Stimulated activated CD8-positive, alpha-beta memory T cell treated with anti-CD3 and anti-CD28 coated beads, Interleukin-4, amount 100 ng/mL, for 48 hours (primary cell): ENCODE results near the gene ZNF534.
"Not testable (repeated sequence)": the region's sequence is repeated elsewhere in the genome, so short reads cannot be mapped to it uniquely, and the experiment has no call there.

Source experiments
- DNase-seq: peaks from one replicate; pipeline ENCODE4 v3.0.0-alpha.2; 2020

Gene ZNF534

DNA sequence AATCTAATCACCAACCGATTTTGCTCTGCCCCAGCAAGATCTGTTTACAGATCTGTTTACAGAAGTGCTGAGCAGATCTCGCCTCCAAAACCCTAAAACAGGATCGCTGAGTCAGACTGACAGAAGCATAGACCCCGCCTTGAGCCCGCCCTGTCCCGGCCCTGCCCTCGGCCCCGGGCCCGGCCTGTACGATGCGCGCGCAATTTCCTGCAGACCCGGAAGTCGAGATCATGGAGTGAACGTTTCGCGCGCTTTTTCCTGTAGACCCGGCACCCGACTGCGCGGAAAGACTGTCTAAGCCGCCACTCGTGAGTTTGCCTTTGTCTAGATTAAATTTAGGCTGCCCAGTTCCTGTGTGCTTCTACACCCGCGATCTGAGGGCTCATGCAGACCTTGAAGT, at the start of gene ZNF534:
Gene ZNF534, plus strand, starts transcription at position 212 of the 400 bp plus-strand sequence. CDS start 2,327 bp downstream, outside the sequence.
- no peak for DNase-seq

GRCh38 chr19:52391135-52391534, 37.8 kb upstream of the ZNF534 start:
- DNase-seq: no peak

GRCh38 chr19:52397310-52398080, 31.5 kb upstream of the ZNF534 start, which contains the start of gene ZNF528:
Gene ZNF528, plus strand, starts transcription at chr19:52397849. Its CDS starts 4,165 bp downstream, at chr19:52402014.
- DNase-seq: peak; percentile 97

DNA sequence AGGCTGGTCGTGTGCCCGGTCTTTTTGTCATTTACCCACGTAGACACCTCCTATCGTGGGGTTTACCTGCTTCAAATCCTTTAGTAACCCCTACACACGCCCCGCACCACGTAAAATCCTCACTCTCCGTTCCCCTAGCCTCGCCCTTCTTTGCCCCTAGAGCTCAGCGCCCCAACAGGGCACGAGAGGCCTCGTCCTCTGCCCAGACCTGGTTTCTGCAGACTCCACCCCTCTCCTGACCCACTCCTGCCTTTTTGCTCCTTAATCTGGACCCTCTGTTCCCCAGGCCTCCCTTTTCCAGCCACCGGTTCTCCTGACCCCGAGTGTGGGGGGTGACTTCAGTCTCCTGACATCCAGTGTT, 30.9 kb upstream of the ZNF534 start:
- DNase-seq: peak; percentile 30

DNA sequence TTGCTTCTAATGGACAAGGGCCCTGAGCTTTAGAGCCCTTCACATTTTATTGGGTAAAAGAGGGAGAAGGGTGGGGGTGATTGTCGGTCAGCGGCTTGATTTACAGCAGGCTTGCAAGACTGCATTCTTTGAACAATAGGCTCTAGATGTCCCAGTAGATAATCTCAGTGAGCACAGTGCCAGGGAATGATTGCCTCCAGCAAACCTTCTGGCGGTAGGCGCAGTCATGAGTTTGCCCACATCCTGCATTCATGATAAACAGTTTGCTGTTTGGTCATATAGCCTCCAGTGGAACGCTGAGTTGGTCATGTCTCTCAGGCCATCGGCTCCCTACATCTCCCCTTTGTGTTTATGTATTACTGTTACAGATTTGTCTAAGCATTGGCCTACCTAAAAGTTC, 18.7 kb upstream of the ZNF534 start:
- no peak for DNase-seq

GRCh38 chr19:52415711-52416110, 13.2 kb upstream of the ZNF534 start:
- no peak for DNase-seq

- DNase-seq: no peak
Observed at GRCh38 chr19:52442179-52442578, 13.2 kb downstream of the ZNF534 start.

DNA sequence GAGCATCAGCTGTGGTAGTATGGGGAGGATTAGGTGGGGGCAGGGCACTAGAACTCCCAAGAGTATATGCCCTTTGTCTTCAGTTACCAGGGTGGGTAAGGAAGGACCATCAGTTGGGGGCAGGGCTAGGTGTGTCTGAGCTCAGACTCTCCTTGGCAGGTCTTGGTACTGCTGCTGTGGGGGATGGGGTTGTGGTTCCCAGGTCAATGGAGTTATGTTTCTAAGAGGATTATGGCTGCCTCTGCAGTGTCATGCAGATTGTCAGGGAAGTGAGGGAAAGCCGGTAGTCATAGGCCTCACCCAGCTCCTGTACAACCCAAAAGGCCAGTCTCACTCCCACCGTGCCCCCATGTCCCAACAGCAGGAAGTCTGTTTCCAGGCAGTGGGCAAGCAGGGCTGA, 15.6 kb downstream of the ZNF534 start:
- DNase-seq: no peak

DNA sequence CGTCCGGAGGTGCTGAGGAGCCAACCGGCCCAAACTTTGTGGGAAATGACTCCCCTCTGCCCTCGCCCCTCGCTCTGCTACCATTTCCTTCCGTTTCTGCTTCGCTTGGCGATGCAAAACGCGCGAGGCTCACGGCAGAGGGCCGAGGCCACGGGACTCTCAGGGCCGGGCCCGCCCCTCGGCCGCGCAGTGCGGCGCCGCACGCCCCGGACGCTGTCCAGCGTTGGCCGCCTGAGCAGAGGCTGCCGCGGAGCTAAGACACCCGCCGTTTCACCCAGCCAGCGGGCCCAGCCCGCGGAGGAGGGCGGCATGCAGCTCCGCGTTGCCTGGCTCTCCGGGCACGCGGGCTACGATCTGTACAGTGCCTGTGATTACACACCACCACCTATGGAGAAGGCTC, 22.3 kb downstream of the ZNF534 start:
- no peak for DNase-seq

DNA sequence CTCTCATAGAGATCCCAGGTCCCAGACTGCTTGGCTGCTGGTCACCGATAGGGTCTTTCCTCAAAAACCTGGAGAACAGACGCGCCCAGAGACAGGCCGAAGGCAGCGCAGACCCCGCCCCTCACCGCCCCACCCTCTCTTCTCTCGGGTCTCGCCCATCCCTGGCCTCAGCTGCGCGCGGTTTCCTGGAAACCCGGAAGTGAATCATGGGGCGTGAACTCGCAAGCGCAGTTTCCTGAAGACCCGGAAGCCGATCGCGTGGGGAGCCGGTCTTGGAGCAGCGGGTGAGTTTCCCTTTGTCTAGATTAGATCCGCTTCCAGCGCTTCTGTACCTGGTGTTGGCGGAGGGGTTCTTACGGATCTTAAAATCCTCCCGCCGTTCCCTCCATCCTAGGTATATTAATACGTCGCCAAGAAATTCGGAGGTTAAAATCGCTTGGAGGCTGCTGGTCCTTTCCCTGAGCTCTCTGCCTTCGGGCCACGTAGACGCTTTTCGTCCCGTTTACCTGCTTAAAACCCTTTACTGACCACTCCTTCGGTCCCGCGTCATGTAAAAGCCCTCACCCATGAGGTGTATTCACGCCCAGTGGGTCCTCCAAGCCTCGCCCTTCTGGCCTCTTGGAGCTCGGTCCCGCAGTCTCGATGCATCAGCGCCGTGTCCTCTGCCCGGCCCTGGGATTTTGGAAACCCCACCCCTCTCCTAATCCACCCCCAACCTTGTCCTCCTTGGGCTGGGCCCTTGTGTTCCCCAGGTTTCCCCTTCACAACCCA, 24.6 kb downstream of the ZNF534 start, which contains the start of gene ZNF578:
Gene ZNF578, plus strand, starts transcription at position 230 of the 771 bp plus-strand sequence. CDS start 48,293 bp downstream, outside the sequence.
- DNase-seq: peak; percentile 74

DNA sequence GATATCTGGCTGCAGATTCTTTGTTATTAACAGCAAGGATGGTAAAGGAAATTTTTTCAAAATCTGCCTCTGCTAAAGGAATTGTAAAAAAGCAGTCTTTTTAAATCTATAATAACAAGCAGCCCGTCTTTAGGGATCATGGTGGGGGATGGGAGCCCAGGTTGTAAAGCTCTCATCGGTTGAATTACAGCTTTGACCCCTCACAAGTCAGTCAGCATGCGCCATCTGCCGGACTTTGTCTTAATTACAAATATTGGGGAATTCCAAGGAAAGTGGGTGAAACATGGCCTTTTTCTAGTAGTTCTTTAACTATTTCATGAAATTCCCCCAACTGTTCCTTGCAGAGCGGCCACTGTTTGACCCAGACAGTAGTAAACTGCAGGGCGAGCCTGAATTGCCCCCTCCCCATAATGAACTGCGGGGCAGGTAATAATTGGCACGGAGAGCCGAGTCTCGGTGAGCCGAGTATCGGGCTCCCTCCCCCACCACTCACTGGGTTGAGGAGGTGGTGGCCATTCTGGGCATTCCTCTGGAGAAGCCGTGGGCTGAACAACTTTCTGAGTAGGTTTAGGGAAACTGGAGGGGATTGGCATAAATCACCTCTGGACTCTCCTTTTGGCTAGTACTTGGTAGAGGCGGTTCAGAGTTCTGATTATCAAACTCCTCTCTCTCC, 36.0 kb downstream of the ZNF534 start:
- no peak for DNase-seq

DNA sequence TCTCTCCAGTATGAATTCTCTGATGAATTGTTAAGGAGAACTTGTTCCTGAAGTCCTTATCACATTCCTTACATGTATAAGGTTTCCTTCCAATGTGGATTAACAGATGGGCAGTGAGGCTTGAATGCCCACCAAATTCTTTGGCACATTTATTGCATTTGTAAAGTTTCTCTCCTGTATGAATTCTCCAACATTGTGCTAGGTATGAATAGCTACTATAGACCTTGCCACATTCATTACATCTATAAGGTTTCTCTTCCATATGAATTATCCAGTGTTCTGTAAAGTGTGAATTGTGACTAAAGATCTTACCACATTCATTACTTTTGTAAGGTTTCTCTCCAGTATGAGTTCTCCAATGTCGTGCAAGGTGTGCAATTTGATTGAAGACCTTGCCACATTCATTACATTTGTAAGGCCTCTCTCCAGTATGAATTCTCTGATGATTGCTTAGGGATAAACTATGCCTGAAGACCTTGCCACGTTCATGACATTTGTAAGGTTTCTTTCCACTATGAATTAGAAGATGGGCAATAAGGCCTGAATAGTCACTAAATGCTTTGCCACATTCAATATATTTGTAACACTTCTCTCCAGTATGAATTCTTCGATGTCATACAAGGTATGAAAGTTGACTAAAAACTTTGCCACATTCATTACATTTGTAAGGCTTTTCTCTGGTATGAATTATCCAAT, 44.9 kb downstream of the ZNF534 start:
- DNase-seq: no peak

DNA sequence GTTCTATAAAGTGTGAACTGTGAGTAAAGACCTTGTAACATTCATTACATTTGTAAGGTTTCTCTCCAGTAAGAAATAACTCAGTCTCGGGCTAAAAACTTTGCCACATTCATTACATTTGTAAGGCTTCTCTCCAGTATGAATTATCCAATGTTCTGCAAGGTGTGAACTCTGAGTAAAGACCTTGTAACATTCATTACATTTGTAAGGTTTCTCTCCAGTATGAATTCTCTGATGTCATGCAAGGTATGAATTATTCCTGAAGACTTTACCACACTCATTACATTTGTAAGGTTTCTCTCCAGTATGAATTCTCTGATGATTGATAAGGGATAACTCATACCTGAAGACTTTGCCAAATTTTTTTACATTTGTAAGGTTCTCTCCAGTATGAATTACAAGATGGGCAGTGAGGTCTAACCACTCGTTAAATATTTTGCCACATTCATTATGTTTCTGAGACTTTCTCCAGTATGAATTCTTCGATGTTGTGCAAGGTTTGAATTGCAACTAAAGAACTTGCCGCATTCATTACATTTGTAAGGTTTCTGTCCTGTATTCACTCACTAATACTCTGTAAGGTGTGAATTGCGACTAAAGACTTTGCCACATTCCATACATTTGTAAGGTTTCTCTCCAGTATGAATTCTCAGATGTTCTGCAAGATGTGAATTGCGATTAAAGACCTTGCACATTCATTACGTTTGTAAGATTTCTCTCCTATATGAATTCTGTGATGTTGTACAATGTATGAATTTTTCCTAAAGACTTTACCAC, 45.6 kb downstream of the ZNF534 start:
- DNase-seq: no peak

GRCh38 chr19:52484111-52484743, 55.3 kb downstream of the ZNF534 start:
- DNase-seq: not testable (repeated sequence)

GRCh38 chr19:52485064-52485463, 56.1 kb downstream of the ZNF534 start:
- not testable (repeated sequence) for DNase-seq

DNA sequence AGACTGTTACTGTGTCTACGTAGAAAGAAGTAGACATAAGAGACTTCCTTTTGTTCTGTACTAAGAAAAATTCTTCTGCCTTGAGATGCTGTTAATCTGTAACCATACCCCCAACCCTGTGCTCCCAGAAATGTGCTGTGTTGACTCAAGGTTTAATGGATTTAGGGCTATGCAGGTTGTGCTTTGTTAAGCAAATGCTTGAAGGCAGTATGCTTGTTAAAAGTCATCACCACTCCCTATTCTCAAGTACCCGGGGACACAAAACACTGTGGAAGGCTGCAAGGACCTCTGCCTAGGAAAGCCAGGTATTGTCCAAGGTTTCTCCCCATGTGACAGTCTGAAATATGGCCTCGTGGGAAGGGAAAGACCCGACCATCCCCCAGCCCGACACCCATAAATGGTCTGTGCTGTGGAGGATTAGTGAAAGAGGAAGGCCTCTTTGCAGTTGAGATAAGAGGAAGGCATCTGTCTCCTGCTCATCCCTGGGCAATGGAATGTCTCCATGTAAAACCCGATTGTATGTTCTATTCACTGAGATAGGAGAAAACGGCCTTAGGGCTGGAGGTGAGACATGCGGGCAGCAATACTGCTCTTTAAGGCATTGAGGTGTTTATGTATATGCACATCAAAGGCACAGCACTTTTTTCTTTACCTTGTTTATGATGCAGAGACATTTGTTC, 56.8 kb downstream of the ZNF534 start:
- DNase-seq: not testable (repeated sequence)

DNA sequence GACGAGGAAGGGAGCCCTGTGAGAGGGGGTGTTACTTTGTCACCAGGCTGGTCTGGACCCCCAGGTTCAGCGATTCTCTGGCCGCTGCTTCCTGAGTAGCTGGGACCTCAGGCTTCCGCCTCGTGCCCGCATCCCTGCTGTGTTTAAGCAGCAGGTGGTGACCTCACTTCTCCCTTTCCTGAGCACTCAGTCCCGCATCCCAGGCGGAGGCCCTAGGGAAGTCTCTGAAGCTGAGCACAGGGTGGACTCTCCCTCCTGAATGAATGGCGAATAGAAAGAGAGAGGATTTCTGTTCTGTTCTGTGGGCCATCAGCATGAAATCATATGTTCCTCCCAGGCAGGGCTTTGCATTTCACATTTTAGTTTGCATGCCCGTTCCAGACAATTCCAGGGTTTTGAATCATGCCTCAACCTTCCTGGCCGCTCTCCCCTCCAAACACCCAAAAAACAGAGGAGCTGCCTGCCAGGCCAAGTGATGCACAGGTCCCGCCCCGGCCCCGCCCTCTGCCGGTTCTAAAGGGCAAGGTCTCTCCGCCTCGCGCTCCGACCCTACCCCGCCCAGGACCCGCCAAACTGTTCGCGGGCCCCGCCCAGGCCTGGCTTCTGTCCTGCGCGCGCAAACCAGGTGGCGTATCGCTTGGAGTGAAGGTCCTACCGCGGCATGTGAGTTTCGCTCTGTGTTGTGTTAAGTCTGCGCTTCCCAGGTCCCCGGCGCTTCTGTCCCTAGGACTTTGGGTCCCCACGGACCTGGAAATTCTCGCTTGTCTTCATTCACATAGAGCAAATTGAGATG, 63.4 kb downstream of the ZNF534 start:
- DNase-seq: no peak

GRCh38 chr19:52492994-52493470, 64.1 kb downstream of the ZNF534 start:
- no peak for DNase-seq

DNA sequence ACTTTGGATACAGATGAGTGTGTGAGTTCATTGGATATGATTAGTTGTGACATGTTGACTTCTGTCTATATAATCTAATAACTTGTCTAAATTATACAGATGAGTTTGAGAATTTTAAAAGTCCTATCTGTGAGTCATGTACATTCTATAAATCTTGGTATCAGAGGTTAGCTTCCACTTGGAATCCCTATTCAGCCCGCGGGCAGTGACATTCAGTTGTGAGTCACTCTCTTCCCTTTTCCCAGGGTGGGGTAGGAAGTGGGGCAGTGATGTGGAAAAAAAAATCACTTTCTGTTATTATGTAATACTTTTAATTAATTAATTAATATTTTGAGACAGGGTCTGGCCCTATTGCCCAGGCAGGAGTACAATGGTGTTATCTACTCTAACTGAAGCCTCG, 65.6 kb downstream of the ZNF534 start:
- no peak for DNase-seq

DNA sequence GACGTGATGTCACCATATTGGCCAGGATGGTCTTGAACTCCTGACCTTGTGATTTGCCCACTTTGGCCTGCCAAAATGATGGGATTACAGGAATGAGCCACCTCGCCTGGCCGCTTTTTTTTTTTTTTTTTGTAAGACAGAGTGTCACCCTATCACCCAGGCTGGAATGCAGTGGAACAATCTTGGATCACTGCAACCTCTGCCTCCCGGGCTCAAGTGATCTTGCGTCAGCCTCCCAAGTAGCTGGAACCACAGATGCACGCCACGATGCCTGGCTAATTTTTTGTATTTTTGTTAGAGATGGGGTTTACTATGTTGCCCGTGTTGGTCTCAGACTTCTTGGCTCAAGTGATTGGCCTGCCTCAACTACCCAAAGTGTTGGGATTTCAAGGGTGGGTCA, 69.6 kb downstream of the ZNF534 start:
- DNase-seq: no peak
